Endothelial cell (in vitro differentiated cells): Measurements from ENCODE around the gene LEKR1. TPM values are rescaled to one million over a fixed set of nuclear protein-coding genes. Genes with fewer than 3 reads are reported as not detected.

Experiments used
- DNase-seq: peaks from one replicate; pipeline ENCODE4 v3.0.0; 2021; ENCODE audit warnings: low spot score
- H3K27ac Mint-ChIP-seq: one replicate; pipeline ENCODE4 v1.8.0; 2021; ENCODE audit warnings: mixed read lengths, inconsistent platforms; ENCODE audit not compliant: unreplicated experiment
- H3K27me3 Mint-ChIP-seq: one replicate; pipeline ENCODE4 v1.8.0; 2021; ENCODE audit warnings: mild to moderate bottlenecking, moderate library complexity, mixed read lengths, inconsistent platforms; ENCODE audit not compliant: unreplicated experiment
- H3K36me3 Mint-ChIP-seq: one replicate; pipeline ENCODE4 v1.8.0; 2021; ENCODE audit warnings: mild to moderate bottlenecking, low read depth, mixed read lengths, inconsistent platforms; ENCODE audit not compliant: unreplicated experiment
- H3K4me1 Mint-ChIP-seq: one replicate; pipeline ENCODE4 v1.8.0; 2021; ENCODE audit warnings: mild to moderate bottlenecking, mixed read lengths, inconsistent platforms; ENCODE audit not compliant: unreplicated experiment
- H3K4me3 Mint-ChIP-seq: one replicate; pipeline ENCODE4 v1.8.0; 2021; ENCODE audit warnings: mild to moderate bottlenecking, mixed read lengths, inconsistent platforms; ENCODE audit not compliant: unreplicated experiment
- H3K9me3 Mint-ChIP-seq: one replicate; pipeline ENCODE4 v1.8.0; 2021; ENCODE audit warnings: mixed read lengths, inconsistent platforms; ENCODE audit not compliant: unreplicated experiment
- total RNA-seq: library from RNA; stranded (reverse); fragmentation: NEBNext Ultra II Directional; extraction: Animal tissue kit (Norgen Biotek cat#: 25700); gene quantifications from one replicate; pipeline ENCODE4 v1.2.1, GENCODE V29; 2021; ENCODE audit not compliant: unreplicated experiment
- TF ChIP-seq, protein P1 (sequence below): fragments of 200-600 bp; sonication (generic); IDR thresholded peaks from one replicate; pipeline ENCODE4 v1.5.0; 2021; ENCODE audit warnings: antibody characterized with exemption; ENCODE audit not compliant: unreplicated experiment

LEKR1 gene
- total RNA-seq, 1 donor from 2014 or later, result 0.18 TPM

- H3K4me3 Mint-ChIP-seq, result no peak overlapping the region
- H3K9me3 Mint-ChIP-seq, result no peaks in the 10 kb centered on the region
- no peaks in the 10 kb centered on the region for H3K36me3 Mint-ChIP-seq
- no peak for DNase-seq
- peaks cover 3% of the 10 kb centered on the region for H3K27me3 Mint-ChIP-seq
- no peaks in the 10 kb centered on the region for H3K4me1 Mint-ChIP-seq
- H3K27ac Mint-ChIP-seq, result no peak overlapping the region
- TF ChIP-seq, protein P1, sequence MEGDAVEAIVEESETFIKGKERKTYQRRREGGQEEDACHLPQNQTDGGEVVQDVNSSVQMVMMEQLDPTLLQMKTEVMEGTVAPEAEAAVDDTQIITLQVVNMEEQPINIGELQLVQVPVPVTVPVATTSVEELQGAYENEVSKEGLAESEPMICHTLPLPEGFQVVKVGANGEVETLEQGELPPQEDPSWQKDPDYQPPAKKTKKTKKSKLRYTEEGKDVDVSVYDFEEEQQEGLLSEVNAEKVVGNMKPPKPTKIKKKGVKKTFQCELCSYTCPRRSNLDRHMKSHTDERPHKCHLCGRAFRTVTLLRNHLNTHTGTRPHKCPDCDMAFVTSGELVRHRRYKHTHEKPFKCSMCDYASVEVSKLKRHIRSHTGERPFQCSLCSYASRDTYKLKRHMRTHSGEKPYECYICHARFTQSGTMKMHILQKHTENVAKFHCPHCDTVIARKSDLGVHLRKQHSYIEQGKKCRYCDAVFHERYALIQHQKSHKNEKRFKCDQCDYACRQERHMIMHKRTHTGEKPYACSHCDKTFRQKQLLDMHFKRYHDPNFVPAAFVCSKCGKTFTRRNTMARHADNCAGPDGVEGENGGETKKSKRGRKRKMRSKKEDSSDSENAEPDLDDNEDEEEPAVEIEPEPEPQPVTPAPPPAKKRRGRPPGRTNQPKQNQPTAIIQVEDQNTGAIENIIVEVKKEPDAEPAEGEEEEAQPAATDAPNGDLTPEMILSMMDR, result no peak
Observed at GRCh38 chr3:156987946-156988345, 161.8 kb downstream of the LEKR1 start.

- H3K27ac Mint-ChIP-seq, result no peak overlapping the region
- TF ChIP-seq, protein P1, result no peak
- H3K36me3 Mint-ChIP-seq, result no peaks in the 10 kb centered on the region
- H3K4me3 Mint-ChIP-seq, result no peak overlapping the region
- DNase-seq, result no peak
- no peaks in the 10 kb centered on the region for H3K4me1 Mint-ChIP-seq
- no peaks in the 10 kb centered on the region for H3K27me3 Mint-ChIP-seq
- H3K9me3 Mint-ChIP-seq, result no peaks in the 10 kb centered on the region
Observed at GRCh38 chr3:156997351-156997750, 171.2 kb downstream of the LEKR1 start.

DNA sequence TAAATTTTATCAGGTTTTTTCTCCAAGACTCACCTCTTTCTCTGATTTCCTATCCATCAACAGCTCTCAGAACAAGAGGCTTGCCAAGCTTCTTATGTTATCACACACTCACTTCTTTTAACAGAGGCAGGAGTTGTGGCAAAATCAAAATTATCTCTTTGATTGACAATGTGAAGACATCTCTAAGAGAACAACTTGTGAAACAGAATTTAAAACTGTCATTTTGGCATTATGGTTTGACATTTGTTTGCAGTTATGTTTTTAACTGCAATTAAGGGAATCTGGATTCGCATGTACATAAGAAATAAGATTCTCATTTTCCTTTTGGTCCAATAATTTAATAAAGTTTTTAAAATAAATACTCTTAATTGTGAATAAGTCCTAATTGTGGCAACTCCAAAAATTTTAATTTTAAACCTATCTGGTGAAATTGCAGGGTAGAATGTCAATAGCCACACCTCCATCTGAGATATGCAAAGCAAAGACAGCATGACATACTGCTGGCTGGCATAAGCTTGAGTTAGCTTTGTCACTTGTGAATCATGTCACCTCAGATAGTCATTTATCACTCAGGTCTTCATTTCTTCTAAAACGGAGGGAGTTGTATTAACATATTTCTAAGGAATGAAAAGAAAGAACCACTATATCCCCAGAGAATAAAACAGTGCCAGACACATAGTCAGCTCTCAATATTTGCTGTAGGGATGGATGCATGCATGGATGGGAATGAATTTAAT lies 175.2 kb downstream of the LEKR1 start:
- H3K27me3 Mint-ChIP-seq, result no peaks in the 10 kb centered on the region
- H3K36me3 Mint-ChIP-seq, result no peaks in the 10 kb centered on the region
- no peak for DNase-seq
- H3K4me1 Mint-ChIP-seq, result no peaks in the 10 kb centered on the region
- H3K4me3 Mint-ChIP-seq, result no peak overlapping the region
- H3K27ac Mint-ChIP-seq, result no peak overlapping the region
- TF ChIP-seq, protein P1, result no peak
- H3K9me3 Mint-ChIP-seq, result no peaks in the 10 kb centered on the region

DNA sequence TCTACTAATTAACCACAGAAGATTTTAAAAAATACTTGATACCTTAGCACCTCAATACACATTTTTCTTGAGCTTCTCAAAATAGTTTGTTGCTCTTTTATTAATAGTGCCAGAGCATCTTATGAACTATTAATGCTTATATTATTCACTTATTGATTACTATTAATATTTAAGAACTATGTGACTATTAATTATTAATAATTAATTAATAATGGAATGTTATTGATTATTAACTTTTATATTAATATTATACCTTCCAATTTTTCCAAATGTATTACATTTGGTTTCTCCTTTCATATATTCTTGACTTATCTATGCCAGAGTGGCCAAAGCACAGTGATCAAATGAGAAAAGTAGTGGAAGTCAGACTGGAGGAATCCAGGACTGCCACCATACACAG lies 195.5 kb downstream of the LEKR1 start:
- Mint-ChIP-seq H3K4me1 (no peaks in the 10 kb centered on the region), H3K9me3 (no peaks in the 10 kb centered on the region), H3K4me3 (no peak overlapping the region), H3K27ac (no peak overlapping the region), H3K36me3 (no peaks in the 10 kb centered on the region), H3K27me3 (peaks cover 3% of the 10 kb centered on the region)
- no peak for DNase-seq
- TF ChIP-seq, protein P1, result no peak

DNA sequence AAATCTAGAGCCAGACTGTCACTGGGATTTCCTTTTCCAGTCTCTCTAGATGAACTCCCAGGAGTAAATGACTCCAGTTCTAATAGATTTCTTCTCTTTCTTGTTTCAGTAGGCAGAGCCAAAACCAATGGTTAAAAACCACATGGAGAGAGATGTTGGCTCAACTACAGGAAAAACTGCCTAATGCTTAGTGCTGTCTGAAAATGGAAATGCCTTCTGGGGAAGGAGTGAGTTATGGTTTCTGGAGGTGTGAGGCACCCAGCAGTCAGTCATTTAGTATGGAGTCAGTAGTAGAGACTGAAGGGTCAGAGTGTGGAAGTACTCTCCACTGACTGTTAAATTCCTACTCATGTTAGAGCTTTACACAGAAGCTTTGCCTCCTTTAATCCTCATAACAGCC lies 197.1 kb downstream of the LEKR1 start:
- no peak for DNase-seq
- TF ChIP-seq, protein P1, result no peak
- no peaks in the 10 kb centered on the region for H3K9me3 Mint-ChIP-seq
- H3K4me1 Mint-ChIP-seq, result no peaks in the 10 kb centered on the region
- no peaks in the 10 kb centered on the region for H3K36me3 Mint-ChIP-seq
- H3K27me3 Mint-ChIP-seq, result peaks cover 3% of the 10 kb centered on the region
- H3K27ac Mint-ChIP-seq, result no peak overlapping the region
- no peak overlapping the region for H3K4me3 Mint-ChIP-seq
